Nephron (organoid): Measurements from ENCODE around the gene FAM163A.
A peak's percentile ranks its signal among the peaks of the same experiment; 100 is the strongest.

Source experiments
- H3K27ac Mint-ChIP-seq, 3 experiments: 2 replicates each; pipeline ENCODE4 v1.8.0; 2020; ENCODE audit warnings: mixed read lengths in 3 of 3, mild to moderate bottlenecking in 2 of 3, moderate library complexity in 1 of 3
- H3K27me3 Mint-ChIP-seq: 2 replicates; pipeline ENCODE4 v1.8.0; 2021; ENCODE audit warnings: low read depth, mild to moderate bottlenecking, moderate library complexity, mixed read lengths
- H3K36me3 Mint-ChIP-seq: 2 replicates; pipeline ENCODE4 v1.8.0; 2020; ENCODE audit warnings: low read depth, mixed read lengths
- H3K4me1 Mint-ChIP-seq: 2 replicates; pipeline ENCODE4 v1.8.0; 2020; ENCODE audit warnings: mixed read lengths
- H3K4me3 Mint-ChIP-seq, 3 experiments: 2 replicates each; pipeline ENCODE4 v1.8.0; 2020; ENCODE audit warnings: mild to moderate bottlenecking in 3 of 3, mixed read lengths in 3 of 3, moderate library complexity in 2 of 3
- H3K9me3 Mint-ChIP-seq: 2 replicates; pipeline ENCODE4 v1.8.0; 2020; ENCODE audit warnings: mixed read lengths
- CTCF ChIP-seq, 3 experiments: fragments of 200-600 bp; sonication (generic); IDR thresholded peaks; one replicate each; pipeline ENCODE4 v1.5.0; 2021; ENCODE audit warnings: antibody characterized with exemption in 3 of 3; ENCODE audit not compliant: unreplicated experiment in 3 of 3

The FAM163A gene

GRCh38 chr1:179815641-179816040, 72.5 kb downstream of the FAM163A start:
- Mint-ChIP-seq H3K27ac (peak overlapping the region; percentile 88 to 96 (median 89)), H3K9me3 (no peaks in the 10 kb centered on the region), H3K4me1 (peaks cover 68% of the 10 kb centered on the region), H3K27me3 (peaks cover 19% of the 10 kb centered on the region), H3K4me3 (peak overlapping the region; percentile 89 to 93 (median 93)), H3K36me3 (no peaks in the 10 kb centered on the region)
- TF ChIP-seq CTCF (IDR thresholded peaks at IDR 0.05; ENCODE audit: unreplicated experiment in 3 of 3): no peak

GRCh38 chr1:179816196-179816960, 73.3 kb downstream of the FAM163A start:
- Mint-ChIP-seq H3K4me1 (peaks cover 63% of the 10 kb centered on the region), H3K36me3 (no peaks in the 10 kb centered on the region), H3K9me3 (no peaks in the 10 kb centered on the region), H3K27me3 (peaks cover 14% of the 10 kb centered on the region), H3K27ac (peak overlapping the region; percentile 88 to 96 (median 89)), H3K4me3 (peak overlapping the region; percentile 89 to 93 (median 93))
- TF ChIP-seq CTCF (IDR thresholded peaks at IDR 0.05; ENCODE audit: unreplicated experiment in 3 of 3): no peak

- Mint-ChIP-seq H3K36me3 (no peaks in the 10 kb centered on the region), H3K27me3 (peaks cover 8% of the 10 kb centered on the region), H3K4me3 (peak overlapping the region in 1 of 3 experiments; percentile 54), H3K9me3 (no peaks in the 10 kb centered on the region), H3K27ac (peak overlapping the region; percentile 18 to 96 (median 89)), H3K4me1 (peaks cover 63% of the 10 kb centered on the region)
- TF ChIP-seq CTCF (IDR thresholded peaks at IDR 0.05; ENCODE audit: unreplicated experiment in 3 of 3): no peak
Measured at GRCh38 chr1:179817056-179817455, 74.0 kb downstream of the FAM163A start.

- Mint-ChIP-seq H3K36me3 (no peaks in the 10 kb centered on the region), H3K4me3 (peak overlapping the region in 1 of 3 experiments; percentile 16), H3K27me3 (peaks cover 8% of the 10 kb centered on the region), H3K9me3 (no peaks in the 10 kb centered on the region), H3K4me1 (peaks cover 57% of the 10 kb centered on the region), H3K27ac (peak overlapping the region in 2 of 3 experiments; percentile 13 to 89)
- no peak for TF ChIP-seq CTCF (IDR thresholded peaks at IDR 0.05; ENCODE audit: unreplicated experiment in 3 of 3)
Measured at GRCh38 chr1:179817789-179818188, 74.7 kb downstream of the FAM163A start.

- peak overlapping the region in 2 of 3 experiments; percentile 7 to 36 for H3K4me3 Mint-ChIP-seq
- H3K4me1 Mint-ChIP-seq: peaks cover 55% of the 10 kb centered on the region
- no peaks in the 10 kb centered on the region for H3K36me3 Mint-ChIP-seq
- TF ChIP-seq CTCF (IDR thresholded peaks at IDR 0.05; ENCODE audit: unreplicated experiment in 3 of 3): no peak
- H3K27me3 Mint-ChIP-seq: peaks cover 8% of the 10 kb centered on the region
- no peaks in the 10 kb centered on the region for H3K9me3 Mint-ChIP-seq
- peak overlapping the region; percentile 16 to 89 (median 70) for H3K27ac Mint-ChIP-seq
Measured at GRCh38 chr1:179818260-179818659, 75.2 kb downstream of the FAM163A start.

- peaks cover 52% of the 10 kb centered on the region for H3K4me1 Mint-ChIP-seq
- H3K27me3 Mint-ChIP-seq: peaks cover 8% of the 10 kb centered on the region
- no peaks in the 10 kb centered on the region for H3K36me3 Mint-ChIP-seq
- no peak for TF ChIP-seq CTCF (IDR thresholded peaks at IDR 0.05; ENCODE audit: unreplicated experiment in 3 of 3)
- no peaks in the 10 kb centered on the region for H3K9me3 Mint-ChIP-seq
- H3K4me3 Mint-ChIP-seq: peak overlapping the region in 2 of 3 experiments; percentile 7 to 36
- peak overlapping the region; percentile 16 to 89 (median 70) for H3K27ac Mint-ChIP-seq
Measured at GRCh38 chr1:179818743-179819173, 75.7 kb downstream of the FAM163A start.
